HCT116 (cell line): ENCODE results near the gene PMEPA1.

ENCODE experiments used
- CEBPB ChIP-seq: IDR thresholded peaks from 2 replicates; pipeline ENCODE4 v1.6.1; 2012; ENCODE audit warnings: low read depth
- POLR2A ChIP-seq: IDR thresholded peaks from 2 replicates; pipeline ENCODE4 v1.7.0; 2011; ENCODE audit warnings: borderline replicate concordance; ENCODE audit not compliant: insufficient read depth, insufficient read length; ENCODE audit errors: extremely low read depth
- ZNF274 ChIP-seq: fragments of 200-500 bp; sonication (Bioruptor generic); IDR thresholded peaks from 2 replicates; pipeline ENCODE4 v1.6.1; 2014; ENCODE audit warnings: mild to moderate bottlenecking, low read depth, low read length, inconsistent platforms
- TF ChIP-seq, protein P1 (sequence below): IDR thresholded peaks from 2 replicates; pipeline ENCODE4 v1.6.1; 2012

DNA sequence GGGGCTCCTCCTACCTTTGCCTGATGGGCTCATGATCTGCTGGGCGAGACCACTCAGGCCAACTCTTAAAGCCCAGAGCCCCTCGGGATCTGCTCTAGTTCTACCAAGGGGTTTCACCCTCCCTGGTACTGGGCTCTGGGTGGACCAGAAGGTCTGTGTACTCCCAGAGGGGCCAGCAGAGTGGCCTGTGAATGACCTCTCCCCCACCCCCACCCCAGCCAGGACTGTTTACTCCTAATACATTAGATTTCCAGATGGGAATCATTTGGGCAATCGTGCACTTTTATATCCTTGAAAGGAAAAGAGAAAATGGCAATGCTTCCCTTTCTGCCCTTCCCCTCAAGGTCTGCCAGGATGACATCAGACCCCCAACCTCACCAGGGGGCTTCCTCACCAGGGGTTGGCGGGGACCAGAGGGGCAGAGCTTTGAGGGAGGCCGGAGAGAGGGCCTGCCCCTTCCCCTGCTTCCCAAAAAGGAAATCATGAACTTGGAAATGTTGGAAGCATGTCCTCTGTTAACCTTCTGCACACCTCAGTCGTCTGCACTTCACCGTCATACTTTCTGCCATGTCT lies 37.1 kb upstream of the PMEPA1 start:
- TF ChIP-seq ZNF274 (no peak), POLR2A (no peak), CEBPB (no peak)
- TF ChIP-seq, protein P1, sequence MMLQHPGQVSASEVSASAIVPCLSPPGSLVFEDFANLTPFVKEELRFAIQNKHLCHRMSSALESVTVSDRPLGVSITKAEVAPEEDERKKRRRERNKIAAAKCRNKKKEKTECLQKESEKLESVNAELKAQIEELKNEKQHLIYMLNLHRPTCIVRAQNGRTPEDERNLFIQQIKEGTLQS: no peak
